ENCODE measurements around the gene ID2. TPM values are rescaled to one million over a fixed set of nuclear protein-coding genes. Genes with fewer than 3 reads are reported as not detected.

Gene ID2
- total and polyA plus RNA-seq, 2 of the 13 experiments (the other 11 are each of a cell fraction or from before 2014, with no cell fraction given) = 214 to 719 TPM

- TF ChIP-seq PBX3 (CRISPR knock-in tag; IDR thresholded peaks at IDR 0.05; ENCODE audit: borderline replicate concordance) (peak; percentile 98), ZNF30 (CRISPR knock-in tag; IDR thresholded peaks at IDR 0.05) (peak; percentile 87), KLF11 (CRISPR knock-in tag; IDR thresholded peaks at IDR 0.05) (peak; percentile 99), NFE2L2 (IDR thresholded peaks at IDR 0.05; ENCODE audit: low read length) (peak; percentile 19; the same call in 1 of the 2 replicates), ZNF280D (CRISPR knock-in tag; IDR thresholded peaks at IDR 0.05) (peak; percentile 69), FOXC1 (CRISPR knock-in tag; IDR thresholded peaks at IDR 0.05; ENCODE audit: borderline replicate concordance) (peak; percentile 97), PATZ1 (CRISPR knock-in tag; IDR thresholded peaks at IDR 0.05) (peak; percentile 51), ZNF232 (CRISPR knock-in tag; IDR thresholded peaks at IDR 0.05; ENCODE audit: borderline replicate concordance) (peak; percentile 93; the same call in 1 of the 2 replicates), SMC3 (IDR thresholded peaks at IDR 0.05; ENCODE audit: low read length) (no peak; the same call in 1 of the 2 replicates), MAX (IDR thresholded peaks at IDR 0.05) (peak; percentile 85), MBD4 (IDR thresholded peaks at IDR 0.05; ENCODE audit: borderline replicate concordance, low read length) (no peak), ZNF260 (CRISPR knock-in tag; IDR thresholded peaks at IDR 0.05; ENCODE audit: borderline replicate concordance, low read depth) (no peak), NFKB2 (CRISPR knock-in tag; IDR thresholded peaks at IDR 0.05; ENCODE audit: borderline replicate concordance) (peak; percentile 91; the same call in 1 of the 2 replicates), ZNF766 (CRISPR knock-in tag; IDR thresholded peaks at IDR 0.05; ENCODE audit: borderline replicate concordance) (peak; percentile 46), KMT2B (CRISPR knock-in tag; IDR thresholded peaks at IDR 0.05) (peak; percentile 69; the same call in 1 of the 2 replicates), CCDC6 (CRISPR knock-in tag; IDR thresholded peaks at IDR 0.05) (peak; percentile 90; the same call in 1 of the 2 replicates), BCLAF1 (IDR thresholded peaks at IDR 0.05) (no peak), BRD4 (CRISPR knock-in tag; IDR thresholded peaks at IDR 0.05) (peak; percentile 88), ZNF546 (CRISPR knock-in tag; conservative IDR thresholded peaks at IDR 0.05) (peak; percentile 97; the same call in 1 of the 2 replicates), NCOA2 (CRISPR knock-in tag; IDR thresholded peaks at IDR 0.05) (peak; percentile 71; the same call in 1 of the 2 replicates)
Observed at GRCh38 chr2:8681786-8682692, at the start of gene ID2 (continued).

All from HepG2 (cell line).